Measurements from ENCODE around the gene GDPD2. TPM values are rescaled to one million over a fixed set of nuclear protein-coding genes. Genes with fewer than 3 reads are reported as not detected.

The GDPD2 gene
- total RNA-seq, 4 donors from 2014 or later = not detected

DNA sequence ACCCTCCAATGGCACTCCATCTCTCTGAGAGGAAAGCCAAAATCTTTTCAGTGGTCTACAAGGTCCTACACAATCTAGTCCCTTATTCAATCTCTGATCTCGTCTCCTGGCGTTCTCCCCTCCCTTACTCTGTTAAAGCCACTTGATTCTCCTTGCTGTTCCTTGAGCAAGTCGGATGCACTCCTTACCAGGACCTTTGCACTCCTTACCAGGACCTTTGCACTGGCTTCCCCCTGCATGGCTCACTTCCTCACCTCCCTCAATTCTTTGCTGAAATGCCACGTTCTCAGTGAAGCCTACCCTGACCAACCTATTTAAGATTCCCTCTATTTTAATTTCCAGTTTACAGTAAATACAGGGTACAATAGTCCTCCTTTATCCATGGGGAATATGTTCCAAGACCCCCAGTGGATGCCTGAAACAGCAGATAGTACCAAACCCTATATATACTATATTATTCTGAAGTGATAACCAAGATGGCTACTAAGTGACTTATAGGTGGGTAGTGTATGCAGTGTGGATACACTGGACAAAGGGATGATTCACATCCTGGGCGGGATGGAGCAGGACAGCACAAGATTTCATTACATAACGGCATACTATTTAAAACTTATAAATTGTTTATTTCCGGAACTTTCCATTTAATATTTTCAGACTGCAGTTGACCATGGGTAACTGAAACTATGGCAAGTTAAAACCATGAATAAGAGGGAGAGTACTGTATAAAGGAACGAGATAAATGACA is 15.0 kb downstream of the GDPD2 start:
- Histone ChIP-seq H3K36me3 (no peaks in the 10 kb centered on the region), H3K27ac (no peak overlapping the region), H3K27me3 (peaks cover 3% of the 10 kb centered on the region), H3K4me1 (no peaks in the 10 kb centered on the region), H3K9me3 (no peaks in the 10 kb centered on the region), H3K4me3 (replicated peaks in 1 of 3) (no peak overlapping the region)
- no peak for DNase-seq
- no peak for TF ChIP-seq POLR2A (IDR thresholded peaks at IDR 0.05)
- TF ChIP-seq, protein P1, sequence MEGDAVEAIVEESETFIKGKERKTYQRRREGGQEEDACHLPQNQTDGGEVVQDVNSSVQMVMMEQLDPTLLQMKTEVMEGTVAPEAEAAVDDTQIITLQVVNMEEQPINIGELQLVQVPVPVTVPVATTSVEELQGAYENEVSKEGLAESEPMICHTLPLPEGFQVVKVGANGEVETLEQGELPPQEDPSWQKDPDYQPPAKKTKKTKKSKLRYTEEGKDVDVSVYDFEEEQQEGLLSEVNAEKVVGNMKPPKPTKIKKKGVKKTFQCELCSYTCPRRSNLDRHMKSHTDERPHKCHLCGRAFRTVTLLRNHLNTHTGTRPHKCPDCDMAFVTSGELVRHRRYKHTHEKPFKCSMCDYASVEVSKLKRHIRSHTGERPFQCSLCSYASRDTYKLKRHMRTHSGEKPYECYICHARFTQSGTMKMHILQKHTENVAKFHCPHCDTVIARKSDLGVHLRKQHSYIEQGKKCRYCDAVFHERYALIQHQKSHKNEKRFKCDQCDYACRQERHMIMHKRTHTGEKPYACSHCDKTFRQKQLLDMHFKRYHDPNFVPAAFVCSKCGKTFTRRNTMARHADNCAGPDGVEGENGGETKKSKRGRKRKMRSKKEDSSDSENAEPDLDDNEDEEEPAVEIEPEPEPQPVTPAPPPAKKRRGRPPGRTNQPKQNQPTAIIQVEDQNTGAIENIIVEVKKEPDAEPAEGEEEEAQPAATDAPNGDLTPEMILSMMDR (IDR thresholded peaks at IDR 0.05) = no peak
- intact Hi-C loops (cut with DNase I) = no loop called here
- WGBS, 2 donors = 76 to 83% methylated on average over 8 of the region's 8 CpGs

DNA sequence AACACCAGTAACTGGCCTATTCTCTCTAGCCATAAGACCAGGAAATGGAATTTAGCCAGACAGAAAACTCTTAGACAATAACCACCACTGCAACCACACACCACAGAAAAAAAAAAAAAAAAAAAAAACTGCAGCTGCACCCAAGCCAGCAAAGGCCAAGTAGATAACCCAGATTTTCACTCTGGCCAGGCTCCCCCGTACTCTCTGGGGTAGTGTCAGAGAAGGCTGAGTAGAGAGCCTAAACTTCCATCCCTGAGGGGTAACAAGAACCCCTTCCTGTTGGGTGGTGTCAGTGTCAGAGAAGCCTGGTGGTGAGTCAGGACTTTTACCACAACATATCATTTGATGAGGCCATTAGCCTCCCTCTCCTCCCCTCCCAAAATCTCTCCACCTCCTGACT is 15.9 kb downstream of the GDPD2 start:
- H3K4me3 ChIP-seq (replicated peaks in 1 of 3) = no peak overlapping the region
- no peak for DNase-seq
- no peaks in the 10 kb centered on the region for H3K4me1 ChIP-seq
- no peaks in the 10 kb centered on the region for H3K9me3 ChIP-seq
- intact Hi-C loops (cut with DNase I) = no loop called here
- no peaks in the 10 kb centered on the region for H3K36me3 ChIP-seq
- H3K27me3 ChIP-seq = peaks cover 3% of the 10 kb centered on the region
- 73 to 88% methylated on average over 1 of the region's 1 CpG for WGBS, 2 donors
- TF ChIP-seq, protein P1 (IDR thresholded peaks at IDR 0.05) = no peak
- no peak for TF ChIP-seq POLR2A (IDR thresholded peaks at IDR 0.05)
- no peak overlapping the region for H3K27ac ChIP-seq

DNA sequence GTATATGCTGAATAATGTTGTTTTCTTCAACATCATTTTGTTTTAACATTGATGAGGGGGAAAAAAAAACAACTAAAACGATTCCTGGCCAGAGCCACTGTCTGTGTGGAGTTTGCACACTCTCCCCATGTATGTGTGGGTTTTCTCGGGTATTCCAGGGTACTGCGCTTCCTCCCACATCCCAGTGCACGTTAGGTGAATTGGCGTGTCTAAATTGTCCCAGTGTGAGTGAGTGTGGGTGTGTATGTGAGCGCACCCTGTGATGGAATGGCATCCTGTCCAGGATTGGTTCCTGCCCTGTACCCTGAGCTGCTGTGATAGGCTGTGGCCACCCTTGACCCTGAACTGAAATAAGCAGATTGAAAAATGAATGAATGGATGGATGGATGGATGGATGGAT is 19.1 kb downstream of the GDPD2 start:
- Histone ChIP-seq H3K36me3 (no peaks in the 10 kb centered on the region), H3K9me3 (no peaks in the 10 kb centered on the region), H3K4me3 (replicated peaks in 1 of 3) (no peak overlapping the region), H3K27me3 (peaks cover 3% of the 10 kb centered on the region), H3K27ac (no peak overlapping the region), H3K4me1 (no peaks in the 10 kb centered on the region)
- no peak for DNase-seq
- intact Hi-C loops (cut with DNase I) = no loop called here
- 63 to 67% methylated on average over 6 of the region's 6 CpGs for WGBS, 2 donors
- TF ChIP-seq POLR2A (IDR thresholded peaks at IDR 0.05) = no peak
- TF ChIP-seq, protein P1 (IDR thresholded peaks at IDR 0.05) = no peak

DNA sequence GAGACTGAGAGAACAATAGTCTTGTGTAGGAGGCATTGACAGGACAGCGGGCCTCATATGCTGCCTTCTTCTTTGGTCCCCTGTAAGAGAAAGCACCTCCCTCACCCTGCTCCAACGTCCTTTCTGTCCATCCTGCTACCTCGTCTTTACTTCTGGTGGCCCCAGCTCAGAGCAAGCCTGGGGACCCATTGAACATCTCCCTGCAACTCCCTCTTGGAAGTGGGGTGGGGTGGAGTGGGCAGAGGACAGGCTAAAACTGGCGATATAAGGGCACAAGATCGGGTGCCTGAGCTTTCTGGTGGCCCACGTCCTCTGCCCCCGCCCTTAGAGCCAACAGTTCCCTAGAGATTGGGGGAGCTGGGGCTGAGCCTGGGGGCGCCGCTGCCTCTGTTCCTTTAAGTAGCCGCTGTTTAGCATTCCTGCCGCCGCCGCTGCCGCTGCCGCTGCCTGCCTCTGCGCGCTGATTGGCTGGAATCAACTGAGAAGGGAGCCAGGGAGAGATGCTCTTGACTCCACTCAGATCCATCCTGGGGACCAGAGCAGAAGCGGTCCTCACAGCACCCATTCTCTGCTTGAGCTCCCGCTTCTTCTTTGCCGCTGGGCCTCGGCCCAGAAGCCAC is 21.3 kb downstream of the GDPD2 start, which contains the start of gene DLG3:
TSS of gene DLG3 (plus strand) at position 510 of the 620 bp plus-strand sequence. CDS start 367 bp downstream, outside the sequence.
- Histone ChIP-seq H3K36me3 (no peaks in the 10 kb centered on the region), H3K4me3 (replicated peaks in 1 of 3) (peak within 1 kb of the TSS in 1 of 3 donors; percentile 6), H3K27me3 (no peaks in the 10 kb centered on the region), H3K4me1 (no peaks in the 10 kb centered on the region), H3K9me3 (no peaks in the 10 kb centered on the region), H3K27ac (no peak within 1 kb of the TSS)
- intact Hi-C loops (cut with DNase I) = no loop called here
- no peak for DNase-seq
- no peak for TF ChIP-seq POLR2A (IDR thresholded peaks at IDR 0.05)
- TF ChIP-seq, protein P1 (IDR thresholded peaks at IDR 0.05) = no peak
- 11 to 42% methylated on average over 3 to 11 of the region's 21 CpGs for WGBS, 2 donors

All from thyroid gland (tissue), 4 donors.